Raji (cell line): Measurements from ENCODE around the gene NUDT14.

Experiments used
- POLR2A ChIP-seq: IDR thresholded peaks from 2 replicates; pipeline ENCODE4 v1.6.1; 2011; ENCODE audit warnings: low read depth, low read length, control low read depth; ENCODE audit not compliant: insufficient read depth

NUDT14 gene

GRCh38 chr14:105206873-105207272 lies 25.8 kb upstream of the NUDT14 start:
- no peak for TF ChIP-seq POLR2A

- no peak for TF ChIP-seq POLR2A
Observed at GRCh38 chr14:105205673-105206208, 24.6 kb upstream of the NUDT14 start.

GRCh38 chr14:105204931-105205672 lies 24.0 kb upstream of the NUDT14 start:
- TF ChIP-seq POLR2A = no peak

- TF ChIP-seq POLR2A = no peak
Observed at GRCh38 chr14:105204206-105204930, 23.3 kb upstream of the NUDT14 start.

- no peak for TF ChIP-seq POLR2A
Observed at GRCh38 chr14:105203701-105204100, 22.6 kb upstream of the NUDT14 start.

- no peak for TF ChIP-seq POLR2A
Observed at GRCh38 chr14:105203057-105203531, 22.0 kb upstream of the NUDT14 start.

- no peak for TF ChIP-seq POLR2A
Observed at GRCh38 chr14:105201925-105202513, 20.9 kb upstream of the NUDT14 start.

GRCh38 chr14:105201156-105201924 lies 20.2 kb upstream of the NUDT14 start:
- TF ChIP-seq POLR2A = no peak

- TF ChIP-seq POLR2A = no peak
Observed at GRCh38 chr14:105200641-105201040, 19.5 kb upstream of the NUDT14 start.

GRCh38 chr14:105200074-105200473 lies 19.0 kb upstream of the NUDT14 start:
- TF ChIP-seq POLR2A = no peak

GRCh38 chr14:105199093-105199492 lies 18.0 kb upstream of the NUDT14 start:
- TF ChIP-seq POLR2A = no peak

- TF ChIP-seq POLR2A = no peak
Observed at GRCh38 chr14:105198588-105198987, 17.5 kb upstream of the NUDT14 start.

GRCh38 chr14:105197211-105197641 lies 16.1 kb upstream of the NUDT14 start:
- no peak for TF ChIP-seq POLR2A

GRCh38 chr14:105196265-105196960 lies 15.3 kb upstream of the NUDT14 start:
- TF ChIP-seq POLR2A = no peak
